ENCODE measurements around the gene MTRFR.

DNA sequence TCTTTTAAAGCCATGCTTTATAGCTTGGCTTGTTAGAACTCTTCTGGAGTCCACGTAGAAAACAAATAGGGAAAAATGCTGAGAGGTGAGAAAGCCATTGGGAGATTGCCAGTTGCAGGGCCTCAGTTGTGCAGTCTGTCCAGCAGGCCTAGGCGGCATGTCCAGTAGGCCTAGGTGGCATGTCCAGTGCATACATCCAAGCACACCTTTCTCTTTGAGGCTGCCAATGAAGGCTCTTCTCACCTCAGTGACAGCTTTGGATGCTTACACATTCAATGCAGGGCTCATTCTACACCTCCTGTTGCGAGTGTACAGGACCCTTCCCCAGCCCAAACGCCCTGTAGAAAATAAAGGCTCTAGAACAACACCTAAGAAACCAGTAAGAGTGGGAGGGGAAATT is 25.4 kb downstream of the MTRFR start:
- TF ChIP-seq, protein P1, sequence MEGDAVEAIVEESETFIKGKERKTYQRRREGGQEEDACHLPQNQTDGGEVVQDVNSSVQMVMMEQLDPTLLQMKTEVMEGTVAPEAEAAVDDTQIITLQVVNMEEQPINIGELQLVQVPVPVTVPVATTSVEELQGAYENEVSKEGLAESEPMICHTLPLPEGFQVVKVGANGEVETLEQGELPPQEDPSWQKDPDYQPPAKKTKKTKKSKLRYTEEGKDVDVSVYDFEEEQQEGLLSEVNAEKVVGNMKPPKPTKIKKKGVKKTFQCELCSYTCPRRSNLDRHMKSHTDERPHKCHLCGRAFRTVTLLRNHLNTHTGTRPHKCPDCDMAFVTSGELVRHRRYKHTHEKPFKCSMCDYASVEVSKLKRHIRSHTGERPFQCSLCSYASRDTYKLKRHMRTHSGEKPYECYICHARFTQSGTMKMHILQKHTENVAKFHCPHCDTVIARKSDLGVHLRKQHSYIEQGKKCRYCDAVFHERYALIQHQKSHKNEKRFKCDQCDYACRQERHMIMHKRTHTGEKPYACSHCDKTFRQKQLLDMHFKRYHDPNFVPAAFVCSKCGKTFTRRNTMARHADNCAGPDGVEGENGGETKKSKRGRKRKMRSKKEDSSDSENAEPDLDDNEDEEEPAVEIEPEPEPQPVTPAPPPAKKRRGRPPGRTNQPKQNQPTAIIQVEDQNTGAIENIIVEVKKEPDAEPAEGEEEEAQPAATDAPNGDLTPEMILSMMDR (IDR thresholded peaks at IDR 0.05; ENCODE audit: low read depth, low read length) = no peak
- no peak for TF ChIP-seq EZH2phosphoT487 (IDR thresholded peaks at IDR 0.05; ENCODE audit: low read depth)
